ENCODE measurements around the gene POLE3. TPM values are rescaled to one million over a fixed set of nuclear protein-coding genes. Genes with fewer than 3 reads are reported as not detected.
A peak's percentile ranks its signal among the peaks of the same experiment; 100 is the strongest.
"Not testable (repeated sequence)": the region's sequence is repeated elsewhere in the genome, so short reads cannot be mapped to it uniquely, and the experiment has no call there.

POLE3 gene, protein sequence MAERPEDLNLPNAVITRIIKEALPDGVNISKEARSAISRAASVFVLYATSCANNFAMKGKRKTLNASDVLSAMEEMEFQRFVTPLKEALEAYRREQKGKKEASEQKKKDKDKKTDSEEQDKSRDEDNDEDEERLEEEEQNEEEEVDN
- 77.1 TPM for polyA plus RNA-seq (2013, experiment 1 of 2)
- polyA plus RNA-seq (2013, experiment 2 of 2) = 71.5 TPM

DNA sequence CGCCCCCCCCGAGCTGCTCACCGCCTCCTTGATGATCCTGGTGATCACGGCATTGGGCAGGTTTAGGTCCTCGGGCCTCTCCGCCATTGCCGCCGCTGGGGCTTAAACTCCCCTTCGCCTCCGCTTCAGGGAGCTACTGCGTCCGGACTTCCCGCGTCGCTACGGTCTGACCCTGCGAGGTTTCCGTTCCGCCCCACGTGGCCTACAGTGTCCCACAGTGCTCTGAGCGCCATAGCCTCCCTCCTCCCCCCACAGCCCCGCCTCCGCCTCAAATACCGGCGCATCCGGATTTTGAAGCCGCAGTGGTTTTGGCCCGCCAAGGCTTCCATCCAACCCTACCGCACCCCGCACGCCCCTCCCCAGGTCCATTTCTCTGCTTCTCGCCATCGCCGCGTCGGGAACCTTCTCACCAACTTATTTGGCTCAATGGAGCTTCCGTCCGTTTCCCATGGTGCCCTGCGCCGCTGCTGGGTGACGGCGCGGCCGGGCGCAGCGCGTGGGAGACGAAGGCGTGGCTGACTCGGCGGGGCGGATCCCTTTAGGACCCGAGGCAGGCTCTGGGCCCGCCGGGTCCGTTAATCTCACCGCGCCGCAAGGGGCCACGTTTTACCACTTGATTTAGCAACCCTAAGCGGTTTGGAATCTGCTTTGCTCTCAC lies at the start of gene POLE3, which contains the start of gene C9orf43:
POLE3 (minus strand) TSS at position 469 of the 658 bp plus-strand sequence; CDS start at position 87, 382 bp downstream.
C9orf43 (plus strand) TSS at position 541 of the 658 bp plus-strand sequence. CDS start 2,747 bp downstream, outside the sequence.
- 0 out of 2 replicates have a peak, but pooled peaks cover 8% of the 10 kb centered on the region for H3K4me1 ChIP-seq (ENCODE audit: insufficient read depth, low read length)
- H3K27ac ChIP-seq (ENCODE audit: low read depth, low read length) = peak within 1 kb of the TSS; percentile 98
- peaks cover 26% of the 10 kb centered on the region for H3K36me3 ChIP-seq (ENCODE audit: insufficient read depth, low read length)
- H3K4me3 ChIP-seq (ENCODE audit: low read length) = peak within 1 kb of the TSS; percentile 99
- no peaks in the 10 kb centered on the region for H3K27me3 ChIP-seq (ENCODE audit: insufficient read depth, low read length)
- WGBS = under 1% methylated on average over 61 of the region's 61 CpGs
- H3K9ac ChIP-seq (ENCODE audit: low read depth, low read length) = peak within 1 kb of the TSS; percentile 98
- H3K9me3 ChIP-seq (ENCODE audit: insufficient read depth, low read depth, low read length) = no peaks in the 10 kb centered on the region

DNA sequence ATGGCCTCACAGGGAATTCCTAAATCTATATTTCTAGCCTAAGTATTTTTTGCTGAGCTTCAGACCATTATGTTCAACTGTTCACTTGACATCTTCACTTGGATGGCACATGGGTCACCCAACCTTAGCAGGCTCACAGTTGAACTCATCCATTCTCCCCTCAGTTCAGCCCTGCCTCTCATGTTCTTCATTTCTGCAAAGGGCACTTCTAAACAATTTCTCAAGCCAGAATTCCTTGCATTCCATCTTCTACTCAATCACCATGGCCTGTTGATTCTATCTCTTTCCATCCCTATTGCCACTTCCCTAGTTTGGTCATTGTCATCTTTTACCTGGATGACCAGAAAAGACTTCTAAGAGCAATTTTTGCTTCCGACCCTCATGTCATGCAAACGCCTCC lies 45.8 kb upstream of the POLE3 start:
- 88% methylated on average over 2 of the region's 2 CpGs for WGBS
- H3K27me3 ChIP-seq (ENCODE audit: insufficient read depth, low read length) = no peaks in the 10 kb centered on the region
- H3K9me3 ChIP-seq (ENCODE audit: insufficient read depth, low read depth, low read length) = no peaks in the 10 kb centered on the region
- H3K27ac ChIP-seq (ENCODE audit: low read depth, low read length) = no peak overlapping the region
- peaks cover 18% of the 10 kb centered on the region for H3K4me1 ChIP-seq (ENCODE audit: insufficient read depth, low read length)
- no peaks in the 10 kb centered on the region for H3K36me3 ChIP-seq (ENCODE audit: insufficient read depth, low read length)
- H3K9ac ChIP-seq (ENCODE audit: low read depth, low read length) = no peak overlapping the region
- no peak overlapping the region for H3K4me3 ChIP-seq (ENCODE audit: low read length)

DNA sequence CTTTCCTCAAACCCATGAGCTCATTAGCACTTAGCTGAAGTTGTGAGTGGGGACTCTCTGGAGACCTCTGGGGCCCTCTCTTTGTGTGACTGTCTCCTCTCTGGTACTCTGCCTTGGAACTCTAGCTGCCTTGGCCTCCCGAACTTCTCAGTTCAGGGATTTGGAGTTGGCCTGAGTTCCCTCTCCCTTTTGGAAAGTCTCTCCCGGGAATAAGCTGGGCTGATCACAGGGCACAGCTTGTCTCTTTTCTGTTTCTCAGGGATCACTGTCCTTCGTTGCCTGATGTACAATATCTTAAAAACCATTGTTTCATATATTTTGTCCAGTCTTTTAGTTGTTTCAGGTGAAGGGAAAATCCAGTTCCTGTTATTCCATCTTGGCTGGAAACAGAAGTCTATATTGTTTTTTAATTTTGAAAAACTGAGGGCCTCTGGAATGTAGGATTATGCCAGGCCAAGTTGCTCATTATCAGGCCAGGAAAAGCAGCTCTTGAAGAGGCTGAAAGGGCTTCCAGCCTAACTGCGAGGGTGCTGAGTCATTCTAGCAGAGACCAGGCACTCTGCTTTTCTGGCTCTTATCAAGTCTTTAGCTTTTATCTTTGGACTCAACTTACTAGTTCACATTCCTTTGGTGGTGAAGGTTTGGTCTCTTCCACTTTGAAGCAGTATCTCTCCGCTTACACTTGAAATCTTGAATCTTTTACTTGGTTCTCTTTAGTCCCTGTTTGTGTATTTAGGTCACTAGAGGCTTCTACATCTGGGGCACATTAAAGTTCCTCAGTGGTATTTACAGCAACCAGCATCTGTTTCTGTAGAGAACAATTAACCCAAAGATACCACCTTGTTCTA lies 44.7 kb upstream of the POLE3 start:
- 72% methylated on average over 4 of the region's 5 CpGs for WGBS
- H3K27me3 ChIP-seq (ENCODE audit: insufficient read depth, low read length) = no peaks in the 10 kb centered on the region
- H3K36me3 ChIP-seq (ENCODE audit: insufficient read depth, low read length) = no peaks in the 10 kb centered on the region
- H3K4me3 ChIP-seq (ENCODE audit: low read length) = no peak overlapping the region
- no peaks in the 10 kb centered on the region for H3K9me3 ChIP-seq (ENCODE audit: insufficient read depth, low read depth, low read length)
- peak overlapping the region; percentile 44 for H3K27ac ChIP-seq (ENCODE audit: low read depth, low read length)
- peaks cover 18% of the 10 kb centered on the region for H3K4me1 ChIP-seq (ENCODE audit: insufficient read depth, low read length)
- H3K9ac ChIP-seq (ENCODE audit: low read depth, low read length) = peak overlapping the region; percentile 28; the same call in 1 of the 2 replicates

DNA sequence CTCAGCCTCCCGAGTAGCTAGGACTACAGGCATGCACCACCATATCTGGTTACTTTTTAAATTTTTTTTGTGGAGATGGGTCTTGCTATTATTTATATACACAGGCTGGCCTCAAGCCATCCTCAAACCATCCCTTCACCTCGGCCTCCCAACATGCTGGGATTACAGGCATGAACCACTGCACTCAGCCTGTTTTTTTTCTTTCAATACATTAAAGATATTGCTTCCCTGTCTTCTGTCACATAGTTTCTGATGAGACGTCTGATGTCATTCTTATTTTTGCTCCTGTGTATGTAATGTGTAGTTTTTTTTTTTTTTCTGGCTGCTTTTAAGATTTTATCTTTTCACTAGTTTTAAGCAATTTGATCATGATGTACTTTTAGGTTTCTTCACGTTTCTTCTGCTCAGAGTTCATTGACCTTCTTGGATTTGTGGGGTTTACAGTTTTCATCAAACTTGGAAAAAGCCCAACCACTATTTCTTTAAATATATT lies 41.7 kb upstream of the POLE3 start:
- H3K27me3 ChIP-seq (ENCODE audit: insufficient read depth, low read length) = no peaks in the 10 kb centered on the region
- no peaks in the 10 kb centered on the region for H3K36me3 ChIP-seq (ENCODE audit: insufficient read depth, low read length)
- no peak overlapping the region for H3K9ac ChIP-seq (ENCODE audit: low read depth, low read length)
- no peaks in the 10 kb centered on the region for H3K9me3 ChIP-seq (ENCODE audit: insufficient read depth, low read depth, low read length)
- H3K27ac ChIP-seq (ENCODE audit: low read depth, low read length) = no peak overlapping the region
- H3K4me1 ChIP-seq (ENCODE audit: insufficient read depth, low read length) = peaks cover 18% of the 10 kb centered on the region
- H3K4me3 ChIP-seq (ENCODE audit: low read length) = no peak overlapping the region
- WGBS = 97% methylated on average over 2 of the region's 4 CpGs

DNA sequence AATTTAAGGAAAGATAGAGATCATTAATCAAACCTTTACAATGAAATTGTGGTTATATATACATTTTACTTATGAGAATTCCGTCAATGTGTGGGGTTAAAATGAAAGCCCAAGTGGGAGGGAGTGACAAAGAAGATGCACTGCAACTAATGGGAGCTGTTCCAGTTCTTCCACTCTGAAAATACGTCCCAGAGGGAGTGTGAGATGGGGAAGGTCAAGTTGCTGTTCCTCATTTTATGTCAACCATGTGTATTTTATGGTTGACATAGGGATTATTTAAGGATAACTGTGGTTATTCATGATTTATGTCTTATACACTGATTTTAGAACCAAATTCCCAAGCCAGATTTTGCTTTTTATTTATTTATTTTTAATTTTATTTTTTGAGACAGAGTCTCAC lies 38.9 kb upstream of the POLE3 start:
- WGBS = 96% methylated on average over 2 of the region's 2 CpGs
- H3K36me3 ChIP-seq (ENCODE audit: insufficient read depth, low read length) = no peaks in the 10 kb centered on the region
- H3K9ac ChIP-seq (ENCODE audit: low read depth, low read length) = no peak overlapping the region
- no peaks in the 10 kb centered on the region for H3K27me3 ChIP-seq (ENCODE audit: insufficient read depth, low read length)
- no peaks in the 10 kb centered on the region for H3K4me1 ChIP-seq (ENCODE audit: insufficient read depth, low read length)
- H3K4me3 ChIP-seq (ENCODE audit: low read length) = no peak overlapping the region
- H3K9me3 ChIP-seq (ENCODE audit: insufficient read depth, low read depth, low read length) = no peaks in the 10 kb centered on the region
- no peak overlapping the region for H3K27ac ChIP-seq (ENCODE audit: low read depth, low read length)

DNA sequence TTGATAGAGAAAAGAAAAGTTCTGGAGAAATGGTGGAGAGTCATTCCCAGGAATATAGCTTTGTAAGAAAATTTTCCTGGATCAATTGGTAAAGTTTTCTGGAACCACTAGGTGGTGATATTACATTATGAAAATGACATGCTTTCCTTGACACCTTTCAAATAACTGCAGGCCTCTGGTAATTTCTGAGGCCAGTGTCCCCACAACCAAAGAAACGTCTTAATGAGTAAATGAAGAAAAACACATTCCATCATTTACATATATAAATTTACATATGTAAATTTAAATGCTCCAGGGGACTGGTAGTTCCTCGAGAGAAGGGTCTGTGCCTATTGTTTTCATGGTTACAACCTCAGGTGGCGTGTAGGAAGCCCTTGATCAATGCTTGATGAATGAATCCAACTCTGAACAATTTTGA lies 35.9 kb upstream of the POLE3 start:
- H3K9me3 ChIP-seq (ENCODE audit: insufficient read depth, low read depth, low read length) = no peaks in the 10 kb centered on the region
- no peaks in the 10 kb centered on the region for H3K27me3 ChIP-seq (ENCODE audit: insufficient read depth, low read length)
- H3K4me3 ChIP-seq (ENCODE audit: low read length) = no peak overlapping the region
- H3K4me1 ChIP-seq (ENCODE audit: insufficient read depth, low read length) = no peaks in the 10 kb centered on the region
- H3K9ac ChIP-seq (ENCODE audit: low read depth, low read length) = no peak overlapping the region
- no peak overlapping the region for H3K27ac ChIP-seq (ENCODE audit: low read depth, low read length)
- H3K36me3 ChIP-seq (ENCODE audit: insufficient read depth, low read length) = no peaks in the 10 kb centered on the region
- 68% methylated on average over 2 of the region's 3 CpGs for WGBS

DNA sequence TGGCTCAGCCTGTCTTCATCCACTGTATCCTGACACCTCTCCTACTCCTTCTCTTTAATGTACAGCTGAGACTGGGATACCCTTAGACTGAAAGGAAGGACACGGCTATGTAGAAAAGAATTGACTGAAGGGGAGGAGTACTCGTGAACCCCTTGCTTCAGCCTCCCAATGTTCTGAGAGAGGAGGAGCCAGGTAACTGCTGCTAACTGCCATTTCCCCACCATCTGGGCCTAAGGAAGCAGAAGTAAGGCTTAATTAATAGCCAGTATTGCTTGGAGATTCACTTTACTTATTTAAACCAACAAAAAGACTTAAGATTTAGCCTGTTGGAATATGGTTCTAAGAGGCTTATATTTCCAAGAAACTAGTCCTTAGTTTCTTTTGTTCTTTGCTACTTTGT lies 34.3 kb upstream of the POLE3 start:
- Histone ChIP-seq H3K4me3 (ENCODE audit: low read length) (no peak overlapping the region), H3K4me1 (ENCODE audit: insufficient read depth, low read length) (no peaks in the 10 kb centered on the region), H3K9me3 (ENCODE audit: insufficient read depth, low read depth, low read length) (no peaks in the 10 kb centered on the region), H3K36me3 (ENCODE audit: insufficient read depth, low read length) (no peaks in the 10 kb centered on the region), H3K27me3 (ENCODE audit: insufficient read depth, low read length) (no peaks in the 10 kb centered on the region), H3K27ac (ENCODE audit: low read depth, low read length) (no peak overlapping the region), H3K9ac (ENCODE audit: low read depth, low read length) (no peak overlapping the region)
- WGBS = 79% methylated on average over 2 of the region's 2 CpGs

DNA sequence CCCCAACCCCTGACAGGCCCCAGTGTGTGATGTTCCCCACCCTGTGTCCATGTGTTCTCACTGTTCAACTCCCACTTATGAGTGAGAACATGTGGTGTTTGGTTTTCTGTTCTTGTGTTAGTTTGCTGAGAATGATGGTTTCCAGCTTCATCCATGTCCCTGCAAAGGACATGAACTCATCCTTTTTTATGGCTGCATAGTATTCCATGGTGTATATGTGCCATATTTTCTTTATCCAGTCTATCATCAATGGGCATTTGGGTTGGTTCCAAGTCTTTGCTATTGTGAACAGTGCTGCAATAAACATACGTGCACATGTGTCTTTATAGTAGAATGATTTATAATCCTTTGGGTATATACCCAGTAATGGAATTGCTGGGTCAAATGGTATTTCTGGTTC lies 27.2 kb upstream of the POLE3 start:
- not testable (repeated sequence) for H3K4me1 ChIP-seq (ENCODE audit: insufficient read depth, low read length); H3K9me3 ChIP-seq (ENCODE audit: insufficient read depth, low read depth, low read length); H3K36me3 ChIP-seq (ENCODE audit: insufficient read depth, low read length); H3K4me3 ChIP-seq (ENCODE audit: low read length); H3K27me3 ChIP-seq (ENCODE audit: insufficient read depth, low read length); H3K9ac ChIP-seq (ENCODE audit: low read depth, low read length); H3K27ac ChIP-seq (ENCODE audit: low read depth, low read length)
- 89% methylated on average over 1 of the region's 1 CpG for WGBS

DNA sequence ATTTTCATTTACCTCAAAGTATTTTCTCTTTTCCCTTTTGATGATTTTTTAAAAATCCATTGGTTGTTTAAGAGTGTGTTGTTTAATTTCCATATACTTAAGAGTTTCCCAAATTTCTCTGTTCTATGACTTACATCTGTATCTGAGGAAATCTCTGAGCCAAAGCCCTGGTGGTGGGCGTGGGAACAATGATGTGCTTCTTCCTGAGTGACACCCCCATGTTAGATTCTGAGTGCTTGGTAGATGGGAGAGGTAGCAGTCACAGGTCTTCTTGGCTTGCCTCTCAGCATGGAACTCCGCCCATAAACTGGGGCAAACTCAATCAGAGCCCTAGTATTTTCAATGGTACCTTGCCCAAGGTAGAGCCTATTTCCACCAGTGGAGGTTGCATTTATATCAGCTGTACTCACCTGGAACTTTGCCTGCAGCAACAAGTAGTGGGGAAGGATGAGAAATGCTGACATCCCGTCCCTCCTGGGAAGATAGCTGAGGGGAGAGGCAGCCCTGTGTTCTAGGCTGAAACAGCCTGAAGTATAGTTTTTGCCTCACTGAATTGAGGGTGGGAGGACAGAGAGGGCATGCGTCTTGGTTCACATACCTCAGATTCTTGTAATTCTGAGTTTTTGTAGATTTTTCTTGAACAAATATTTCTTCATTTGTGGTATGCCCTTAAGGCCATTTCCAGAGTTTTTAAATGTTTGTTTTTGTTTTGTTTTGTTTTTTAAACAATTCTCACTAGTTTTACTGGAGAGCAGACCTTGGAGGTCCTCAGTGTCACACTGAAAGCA lies 26.4 kb upstream of the POLE3 start:
- Histone ChIP-seq H3K4me1 (ENCODE audit: insufficient read depth, low read length) (no peaks in the 10 kb centered on the region), H3K9ac (ENCODE audit: low read depth, low read length) (no peak overlapping the region), H3K36me3 (ENCODE audit: insufficient read depth, low read length) (no peaks in the 10 kb centered on the region), H3K27me3 (ENCODE audit: insufficient read depth, low read length) (no peaks in the 10 kb centered on the region), H3K27ac (ENCODE audit: low read depth, low read length) (no peak overlapping the region), H3K9me3 (ENCODE audit: insufficient read depth, low read depth, low read length) (no peaks in the 10 kb centered on the region), H3K4me3 (ENCODE audit: low read length) (no peak overlapping the region)
- WGBS = 84% methylated on average over 4 of the region's 4 CpGs

DNA sequence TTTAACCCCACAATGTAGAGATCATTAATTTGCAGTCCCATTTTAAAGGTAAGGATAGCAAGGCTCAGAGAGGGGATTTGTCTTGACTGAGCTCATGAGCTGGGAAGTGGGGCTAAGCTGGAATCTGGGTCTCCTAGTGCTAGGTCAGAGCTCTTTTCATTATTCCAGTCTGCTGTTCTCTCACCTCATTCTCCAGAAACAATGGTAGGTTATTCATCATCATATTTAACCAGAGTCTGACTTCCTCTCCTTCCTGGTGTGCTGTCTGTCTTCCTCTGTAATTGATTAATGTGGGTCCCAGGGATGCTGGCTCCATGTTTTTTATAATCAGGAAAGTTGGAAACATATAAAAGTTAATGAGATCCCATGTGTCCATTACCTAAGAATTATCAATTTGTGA lies 20.7 kb upstream of the POLE3 start:
- Histone ChIP-seq H3K9ac (ENCODE audit: low read depth, low read length) (no peak overlapping the region), H3K9me3 (ENCODE audit: insufficient read depth, low read depth, low read length) (no peaks in the 10 kb centered on the region), H3K27ac (ENCODE audit: low read depth, low read length) (no peak overlapping the region), H3K4me3 (ENCODE audit: low read length) (no peak overlapping the region), H3K36me3 (ENCODE audit: insufficient read depth, low read length) (no peaks in the 10 kb centered on the region), H3K4me1 (ENCODE audit: insufficient read depth, low read length) (no peaks in the 10 kb centered on the region), H3K27me3 (ENCODE audit: insufficient read depth, low read length) (no peaks in the 10 kb centered on the region)
